Uterus (tissue), 4 donors: ENCODE data around the gene TAMALIN. TPM values are rescaled to one million over a fixed set of nuclear protein-coding genes. Genes with fewer than 3 reads are reported as not detected.
A peak's percentile ranks its signal among the peaks of the same experiment; 100 is the strongest.

Experiments used
- DNase-seq, 2 donors: peaks; one replicate each; pipeline ENCODE4 v3.0.0-alpha.2; 2019 to 2020
- H3K27ac ChIP-seq, 2 donors: fragments of 200-600 bp; sonication (generic); 1 replicate in 1 of 2; 2 replicates in 1 of 2; pipeline ENCODE4 v1.5.1; 2016 to 2018
- H3K27me3 ChIP-seq, 2 donors: fragments of 200-600 bp; sonication (generic); one replicate each; pipeline ENCODE4 v1.5.1; 2018 to 2019; ENCODE audit warnings: control low read depth in 1 of 2
- H3K36me3 ChIP-seq, 2 donors: fragments of 200-600 bp; sonication (generic); one replicate each; pipeline ENCODE4 v1.5.1; 2019; ENCODE audit warnings: control low read depth in 1 of 2
- H3K4me1 ChIP-seq, 2 donors: fragments of 200-600 bp; sonication (generic); one replicate each; pipeline ENCODE4 v1.5.1; 2018 to 2019; ENCODE audit warnings: control low read depth in 1 of 2
- H3K4me3 ChIP-seq, 2 donors: fragments of 200-600 bp; sonication (generic); 1 replicate in 1 of 2; 2 replicates in 1 of 2; pipeline ENCODE4 v1.5.1; 2018 to 2019; ENCODE audit warnings: mild to moderate bottlenecking in 1 of 2
- H3K9me3 ChIP-seq, 2 donors: fragments of 200-600 bp; sonication (generic); one replicate each; pipeline ENCODE4 v1.5.1; 2019; ENCODE audit warnings: control low read depth in 1 of 2
- CTCF ChIP-seq, 4 experiments: fragments of 200-600 bp in 2 of 4; fragments of 450-650 bp in 2 of 4; sonication (generic) in 2 of 4; IDR thresholded peaks; one replicate each; pipeline ENCODE4 v1.5.1; 2016 to 2019; ENCODE audit warnings: antibody characterized with exemption in 4 of 4, mild to moderate bottlenecking in 2 of 4, moderate library complexity in 1 of 4
- POLR2A ChIP-seq, 2 donors: fragments of 450-650 bp; IDR thresholded peaks; one replicate each; pipeline ENCODE4 v1.6.1; 2016; ENCODE audit warnings: antibody characterized with exemption in 2 of 2, mild to moderate bottlenecking in 1 of 2, moderate library complexity in 1 of 2
- intact Hi-C: fragments of 100-400 bp; cut with DNase I; formaldehyde crosslinking; loops from one replicate; pipeline ENCODE4 v1.15.1; 2023; ENCODE audit warnings: low total_unique reads
- total RNA-seq, 4 donors: library from RNA; depleted of rRNA in 3 of 4; stranded (reverse); fragments of >200 nt in 3 of 4; gene quantifications; one replicate each; pipeline versions ENCODE4 v1.1.0 to v1.2.4, GENCODE V29; 2014 to 2023
- donor health status: DM: yes; HTN: yes; CAD: no.

Gene TAMALIN
- total RNA-seq, 4 donors from 2014 or later: 6.4 to 153 (median 42.1) TPM

- no peaks in the 10 kb centered on the region for H3K36me3 ChIP-seq
- H3K9me3 ChIP-seq: no peaks in the 10 kb centered on the region
- peak overlapping the region; percentile 72 to 89 for H3K4me3 ChIP-seq
- H3K27me3 ChIP-seq: no peaks in the 10 kb centered on the region
- H3K27ac ChIP-seq: peak overlapping the region; percentile 94 to 95
- intact Hi-C loops: no loop called here
- no peak for DNase-seq
- no peak for TF ChIP-seq CTCF (IDR thresholded peaks at IDR 0.05)
- H3K4me1 ChIP-seq: peaks cover 0 to 6% of the 10 kb centered on the region in 2 donors
These were observed 1.3 kb downstream of the TAMALIN start for GRCh38 chr12:52007982-52008510.

GRCh38 chr12:52009081-52009751, 2.5 kb downstream of the TAMALIN start:
- Histone ChIP-seq H3K4me1 (peaks cover 0 to 6% of the 10 kb centered on the region in 2 donors), H3K27me3 (no peaks in the 10 kb centered on the region), H3K4me3 (peak overlapping the region in 1 of 2 donors; percentile 72), H3K9me3 (no peaks in the 10 kb centered on the region), H3K36me3 (no peaks in the 10 kb centered on the region), H3K27ac (peak overlapping the region; percentile 94 to 95)
- peak in 1 of 2 donors; percentile 28 for DNase-seq
- no peak for TF ChIP-seq CTCF (IDR thresholded peaks at IDR 0.05)
- TF ChIP-seq POLR2A (IDR thresholded peaks at IDR 0.05): no peak
- intact Hi-C loops: no loop called here

- H3K27ac ChIP-seq: peak overlapping the region; percentile 94 to 95
- H3K9me3 ChIP-seq: no peaks in the 10 kb centered on the region
- DNase-seq: peak; percentile 89 to 91
- no peaks in the 10 kb centered on the region for H3K36me3 ChIP-seq
- peak; percentile 28 to 51 for TF ChIP-seq POLR2A (IDR thresholded peaks at IDR 0.05)
- no peak for TF ChIP-seq CTCF (IDR thresholded peaks at IDR 0.05)
- H3K4me3 ChIP-seq: no peak overlapping the region
- intact Hi-C loops: no loop called here
- no peaks in the 10 kb centered on the region for H3K27me3 ChIP-seq
- H3K4me1 ChIP-seq: peaks cover 0 to 6% of the 10 kb centered on the region in 2 donors
These were observed 3.4 kb downstream of the TAMALIN start for GRCh38 chr12:52010152-52010622.

- Histone ChIP-seq H3K9me3 (no peaks in the 10 kb centered on the region), H3K36me3 (no peaks in the 10 kb centered on the region), H3K4me3 (no peak overlapping the region), H3K27ac (peak overlapping the region; percentile 94 to 95), H3K4me1 (peaks cover 0 to 6% of the 10 kb centered on the region in 2 donors), H3K27me3 (no peaks in the 10 kb centered on the region)
- intact Hi-C loops: no loop called here
- no peak for TF ChIP-seq POLR2A (IDR thresholded peaks at IDR 0.05)
- no peak for TF ChIP-seq CTCF (IDR thresholded peaks at IDR 0.05)
- peak in 1 of 2 donors; percentile 33 for DNase-seq
These were observed 4.2 kb downstream of the TAMALIN start for GRCh38 chr12:52010692-52011601.
